ENCODE data around the gene ZNF143.

DNA sequence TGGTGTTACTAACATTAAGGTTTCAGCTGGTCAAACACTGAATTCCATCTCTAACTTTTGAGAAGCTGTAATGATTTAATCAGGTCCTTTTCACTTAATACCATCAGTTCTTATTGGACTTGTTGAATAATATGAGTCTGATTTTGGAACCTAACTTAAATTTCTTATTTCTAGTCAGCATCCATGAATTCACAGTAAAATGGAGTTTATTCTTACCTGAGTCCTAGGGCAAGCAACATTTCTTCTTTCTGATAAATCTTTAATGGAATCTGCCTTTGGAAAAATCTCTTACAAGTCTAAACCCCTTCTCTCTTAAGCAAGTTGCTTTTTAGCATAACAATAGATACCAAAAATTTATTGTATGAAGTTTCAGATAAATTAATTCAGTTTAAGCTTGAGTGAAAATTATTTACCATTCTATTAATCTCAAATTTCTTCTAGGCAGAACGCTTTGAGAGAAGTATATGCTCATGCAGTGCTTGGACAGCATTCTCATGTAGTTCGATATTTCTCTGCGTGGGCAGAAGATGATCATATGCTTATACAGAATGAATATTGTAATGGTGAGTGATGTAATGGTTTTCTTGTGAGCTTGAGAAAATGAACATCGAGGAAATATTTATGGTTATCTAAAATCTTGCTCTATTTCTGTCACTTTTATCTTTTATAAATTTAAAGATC lies 116.0 kb downstream of the ZNF143 start:
- no peak for TF ChIP-seq GATA2 (IDR thresholded peaks at IDR 0.05; ENCODE audit: low read depth, low read length)
- no peak for TF ChIP-seq GATA3 (IDR thresholded peaks at IDR 0.05; ENCODE audit: low read depth, low read length)

Measured in SH-SY5Y (cell line).